HG03457 (cell line): ENCODE measurements around the gene ATP1A3.
"Not testable (repeated sequence)": the region's sequence is repeated elsewhere in the genome, so short reads cannot be mapped to it uniquely, and the experiment has no call there.

Experiments
- ATAC-seq: cut with Tn5 transposase; IDR thresholded peaks from one replicate; pipeline ENCODE4 v1.9.1; 2021; ENCODE audit warnings: moderate number of reproducible peaks; ENCODE audit not compliant: unreplicated experiment

The ATP1A3 gene

GRCh38 chr19:42012747-42013146 is 18.7 kb upstream of the ATP1A3 start:
- not testable (repeated sequence) for ATAC-seq

- ATAC-seq: no peak
These were observed 16.5 kb upstream of the ATP1A3 start for GRCh38 chr19:42010245-42011126.

GRCh38 chr19:42006569-42006968 is 12.5 kb upstream of the ATP1A3 start:
- ATAC-seq: no peak

DNA sequence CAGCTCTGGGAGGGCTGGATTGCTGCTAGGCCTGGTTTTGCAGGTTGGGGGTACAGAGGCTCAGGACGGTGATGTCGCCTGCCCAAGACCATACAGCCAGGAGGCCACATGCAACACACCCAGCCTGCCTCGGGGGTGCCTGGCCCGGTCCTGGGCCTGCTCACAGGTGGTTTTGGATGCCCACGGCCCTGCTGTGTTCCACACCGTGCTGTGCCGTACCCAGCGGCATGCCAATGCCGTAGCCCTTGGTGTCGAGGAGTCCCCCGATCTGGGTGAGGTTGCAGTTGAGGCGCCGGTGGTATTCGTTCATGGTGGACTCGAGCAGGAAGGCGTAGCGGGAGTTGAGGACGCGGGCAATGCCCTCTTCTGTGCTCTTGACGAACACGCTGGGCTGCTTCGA is 11.5 kb upstream of the ATP1A3 start:
- no peak for ATAC-seq

DNA sequence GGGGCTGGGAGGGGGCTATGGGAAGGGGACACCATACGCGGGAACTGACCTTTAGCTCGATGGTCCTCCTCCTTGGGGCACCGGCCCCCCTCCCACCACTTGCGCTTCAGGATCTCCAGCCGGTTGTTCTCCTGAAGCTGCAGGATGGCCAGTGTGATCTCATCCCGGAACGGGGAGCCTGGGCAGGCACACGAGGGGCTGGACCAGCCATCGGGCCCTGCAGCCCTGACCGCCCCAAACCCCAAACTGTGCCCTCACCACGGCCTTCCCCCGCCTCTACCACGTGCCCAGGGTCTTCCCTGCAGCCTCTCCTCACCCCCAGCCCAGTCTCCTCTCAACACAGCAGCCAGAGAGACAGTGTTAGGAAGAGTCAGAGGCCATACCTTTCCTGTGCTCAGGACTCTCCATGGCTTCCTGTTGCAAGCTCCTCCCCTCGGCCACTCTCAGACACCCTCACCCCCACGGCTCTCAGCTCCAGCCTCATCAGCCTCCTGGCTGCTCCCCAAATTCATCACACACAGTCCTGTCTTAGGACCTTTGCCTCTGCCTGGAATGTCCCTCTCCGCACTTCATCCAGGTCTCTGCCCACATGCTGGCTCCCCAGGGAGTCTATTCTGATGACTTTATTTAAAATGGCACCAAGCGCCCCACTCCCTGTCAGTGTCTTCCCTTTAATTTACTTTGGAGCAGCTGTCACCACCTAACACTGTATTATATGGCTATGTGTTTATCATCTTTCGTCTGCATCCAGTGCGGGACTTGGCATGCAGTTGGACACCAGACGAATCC is 9.7 kb upstream of the ATP1A3 start:
- ATAC-seq: no peak

GRCh38 chr19:41999878-42000208 is 5.8 kb upstream of the ATP1A3 start:
- no peak for ATAC-seq

DNA sequence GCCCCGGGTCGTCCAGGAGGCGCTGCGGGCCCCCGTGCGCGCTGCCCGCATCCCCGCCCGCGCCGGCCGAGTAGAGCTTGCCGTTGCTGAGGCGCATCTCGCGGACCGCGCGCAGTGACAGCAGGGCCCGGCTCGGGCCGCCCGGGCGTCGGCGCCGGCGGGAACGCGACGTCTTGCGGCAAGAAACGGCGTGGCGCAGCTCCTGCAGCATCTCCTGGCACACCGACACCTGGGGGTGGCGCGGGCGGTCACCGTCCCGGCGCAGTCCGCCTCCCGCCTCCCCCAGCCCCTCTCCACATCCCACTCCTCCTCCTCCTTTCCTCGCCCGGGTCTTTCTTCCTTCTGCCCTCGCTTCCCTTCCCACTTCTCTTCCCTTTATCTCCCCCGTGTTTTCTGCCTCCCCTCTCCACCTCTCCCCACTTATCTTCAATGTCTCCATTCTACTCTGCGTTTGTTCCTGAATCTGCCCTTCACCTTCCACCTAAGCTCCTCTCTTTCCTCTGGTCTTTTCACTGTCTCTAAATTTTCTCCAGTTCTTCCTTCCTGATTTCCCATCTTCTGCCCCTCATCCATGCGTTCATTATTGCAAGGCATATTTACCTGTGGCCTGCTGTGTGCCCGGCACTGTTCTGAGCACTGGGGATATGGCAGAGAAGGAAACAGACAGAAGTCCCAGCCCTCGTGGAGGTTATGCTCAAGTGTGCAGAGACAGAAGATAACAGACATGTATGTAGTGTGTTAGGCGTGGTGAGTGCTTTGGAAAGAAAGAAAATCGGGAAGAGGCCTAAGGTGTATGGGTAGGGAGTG is 5.2 kb upstream of the ATP1A3 start:
- no peak for ATAC-seq

DNA sequence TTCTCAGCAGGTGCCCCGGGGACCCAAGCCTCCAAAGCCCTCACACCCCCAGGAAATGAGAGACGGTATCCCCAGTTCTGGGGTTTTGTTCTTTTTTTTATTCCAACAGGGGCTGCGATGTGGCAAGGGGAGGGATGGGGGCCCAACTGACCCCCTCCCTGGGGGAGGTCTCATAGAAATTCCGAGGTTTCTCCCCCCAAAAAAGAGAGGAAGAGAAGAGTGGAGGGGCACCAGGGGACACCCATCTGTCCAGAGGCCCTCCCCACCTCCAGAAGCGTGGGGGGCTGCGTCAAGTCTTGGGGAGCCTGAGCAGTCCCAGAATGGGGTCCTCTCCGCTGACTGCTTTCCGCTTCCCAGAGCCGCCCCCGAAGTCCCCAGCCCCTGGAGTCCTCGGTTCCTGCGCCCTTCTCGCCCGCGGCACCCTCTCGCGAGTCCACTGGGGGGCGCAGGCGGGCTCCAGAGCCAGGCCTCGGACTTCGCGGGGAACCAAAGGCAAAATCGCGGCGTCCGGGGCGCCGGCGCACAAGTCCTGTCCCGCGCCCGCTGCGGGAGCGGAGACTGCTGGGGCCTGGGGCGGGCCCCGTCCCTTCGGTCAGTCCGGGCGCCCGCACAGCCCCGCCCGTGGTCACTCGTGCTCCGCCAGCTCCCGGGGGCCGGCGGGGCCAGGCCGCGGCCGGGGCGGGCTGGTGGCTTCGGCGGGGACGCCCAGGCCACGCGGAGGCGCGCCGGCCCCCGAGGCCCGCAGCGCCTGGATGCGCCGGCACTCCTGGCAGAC is 4.4 kb upstream of the ATP1A3 start:
- no peak for ATAC-seq

DNA sequence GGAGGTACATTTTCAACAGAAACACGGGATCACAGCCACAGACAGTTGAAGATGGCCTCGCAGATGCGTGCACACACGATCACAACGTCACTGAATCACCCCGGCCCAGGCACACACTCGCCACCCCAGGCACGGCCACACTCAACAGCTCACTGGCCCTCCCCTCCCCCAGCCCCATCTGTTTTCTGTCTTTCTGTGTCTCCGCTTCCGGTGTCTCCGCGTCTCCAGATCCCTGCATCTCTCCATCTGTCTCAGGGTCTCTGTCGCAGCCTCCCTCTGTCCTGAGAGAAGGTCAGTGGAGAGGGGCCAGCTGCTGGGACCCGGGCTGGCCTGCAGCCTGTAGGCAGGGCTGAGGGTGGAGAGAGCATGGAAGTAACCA is 3.8 kb upstream of the ATP1A3 start:
- ATAC-seq: no peak

GRCh38 chr19:41997121-41997850 is 3.3 kb upstream of the ATP1A3 start:
- no peak for ATAC-seq

DNA sequence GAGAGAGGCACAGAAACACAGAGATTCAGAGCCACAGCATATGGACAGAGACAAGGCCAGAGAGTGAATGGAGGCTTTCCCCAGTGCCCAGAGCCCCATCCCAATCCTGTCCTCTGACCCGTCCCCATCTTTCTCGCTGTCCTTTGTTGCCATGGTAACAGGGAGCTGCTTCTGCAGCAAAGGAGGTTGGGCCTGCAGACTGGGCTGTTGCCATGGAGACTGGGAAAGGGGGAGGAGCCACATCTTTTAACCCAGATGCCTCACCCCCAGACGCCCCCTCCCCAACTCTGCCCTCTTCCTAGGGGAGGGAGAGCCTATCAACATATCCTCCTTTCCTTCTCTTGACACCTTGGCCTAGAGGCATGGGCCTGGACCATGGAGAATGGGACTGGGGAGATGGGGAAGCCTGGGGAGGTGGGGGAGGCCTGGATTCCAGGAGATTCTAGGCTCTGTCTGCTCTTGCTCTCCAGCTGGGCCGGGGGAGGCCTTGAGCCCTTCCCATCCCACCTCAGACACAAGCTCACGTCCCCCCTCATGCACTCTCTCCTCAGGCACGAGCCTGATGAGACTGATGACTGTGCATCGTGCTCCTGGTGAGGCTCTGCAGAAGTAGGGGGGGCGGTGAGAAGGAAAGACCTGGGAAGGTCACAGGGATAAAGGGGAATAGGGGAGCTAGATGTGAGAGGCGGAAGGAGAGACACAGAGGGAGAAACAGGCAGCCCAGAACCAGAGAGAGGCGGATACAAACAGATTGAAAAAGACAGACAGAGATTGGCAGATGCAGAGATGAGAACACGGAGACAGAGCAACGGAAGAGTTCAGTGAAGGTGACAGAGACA is 2.1 kb upstream of the ATP1A3 start:
- ATAC-seq: no peak

GRCh38 chr19:41994994-41995958 is 1.2 kb upstream of the ATP1A3 start:
- ATAC-seq: no peak

GRCh38 chr19:41994521-41994971 is 516 bp upstream of the ATP1A3 start:
- ATAC-seq: no peak

DNA sequence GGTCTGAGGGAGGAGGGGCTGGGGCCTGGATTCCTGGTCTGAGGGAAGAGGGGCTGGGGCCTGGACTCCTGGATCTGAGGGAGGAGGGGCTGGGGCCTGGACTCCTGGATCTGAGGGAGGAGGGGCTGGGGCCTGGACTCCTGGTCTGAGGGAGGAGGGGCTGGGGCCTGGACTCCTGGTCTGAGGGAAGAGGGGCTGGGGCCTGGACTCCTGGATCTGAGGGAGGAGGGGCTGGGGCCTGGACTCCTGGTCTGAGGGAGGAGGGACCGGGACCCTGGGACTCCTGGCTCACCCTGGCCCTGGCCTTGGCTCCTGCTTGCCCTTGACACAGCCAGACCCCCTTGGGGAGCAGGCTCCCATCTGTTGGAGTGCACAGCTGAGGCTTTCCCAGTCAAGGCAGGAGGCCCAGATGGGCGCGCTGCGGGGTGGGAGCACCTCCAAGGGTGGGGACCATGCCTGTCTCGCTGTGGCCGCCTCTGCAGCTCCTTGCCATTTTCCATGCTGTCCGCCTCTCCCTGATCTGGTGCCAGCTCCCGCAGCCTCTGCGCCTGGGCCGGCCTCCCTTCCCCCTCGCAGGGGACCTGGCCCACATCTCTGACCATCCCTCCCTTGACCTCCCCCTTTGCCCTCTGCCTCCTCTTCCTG is 2.0 kb downstream of the ATP1A3 start:
- ATAC-seq: not testable (repeated sequence)

- no peak for ATAC-seq
These were observed 3.0 kb downstream of the ATP1A3 start for GRCh38 chr19:41991025-41991424.

- ATAC-seq: no peak
These were observed 3.4 kb downstream of the ATP1A3 start for GRCh38 chr19:41990615-41991014.

DNA sequence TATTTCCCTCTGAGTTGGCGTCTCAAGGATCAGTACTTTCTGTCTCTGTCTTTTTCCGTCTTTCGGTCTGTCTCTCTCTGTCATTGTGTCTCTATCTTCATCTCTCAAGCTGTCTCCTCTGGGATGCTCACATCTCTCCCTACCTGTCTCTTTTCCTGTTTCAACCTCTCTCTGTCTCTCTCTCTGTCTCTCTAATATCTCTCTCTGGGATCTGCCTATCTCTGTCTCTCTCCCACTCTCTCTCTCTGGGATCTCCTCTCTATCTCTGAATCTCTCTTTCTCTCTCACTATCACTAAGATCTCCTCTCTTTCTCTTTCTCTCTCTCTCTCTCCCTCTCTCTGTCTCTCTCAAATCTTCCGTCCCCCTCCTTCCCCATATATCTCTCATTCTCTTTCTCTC is 4.0 kb downstream of the ATP1A3 start:
- ATAC-seq: no peak
